ENCODE measurements around the gene SOX8.

- TF ChIP-seq, protein P1, sequence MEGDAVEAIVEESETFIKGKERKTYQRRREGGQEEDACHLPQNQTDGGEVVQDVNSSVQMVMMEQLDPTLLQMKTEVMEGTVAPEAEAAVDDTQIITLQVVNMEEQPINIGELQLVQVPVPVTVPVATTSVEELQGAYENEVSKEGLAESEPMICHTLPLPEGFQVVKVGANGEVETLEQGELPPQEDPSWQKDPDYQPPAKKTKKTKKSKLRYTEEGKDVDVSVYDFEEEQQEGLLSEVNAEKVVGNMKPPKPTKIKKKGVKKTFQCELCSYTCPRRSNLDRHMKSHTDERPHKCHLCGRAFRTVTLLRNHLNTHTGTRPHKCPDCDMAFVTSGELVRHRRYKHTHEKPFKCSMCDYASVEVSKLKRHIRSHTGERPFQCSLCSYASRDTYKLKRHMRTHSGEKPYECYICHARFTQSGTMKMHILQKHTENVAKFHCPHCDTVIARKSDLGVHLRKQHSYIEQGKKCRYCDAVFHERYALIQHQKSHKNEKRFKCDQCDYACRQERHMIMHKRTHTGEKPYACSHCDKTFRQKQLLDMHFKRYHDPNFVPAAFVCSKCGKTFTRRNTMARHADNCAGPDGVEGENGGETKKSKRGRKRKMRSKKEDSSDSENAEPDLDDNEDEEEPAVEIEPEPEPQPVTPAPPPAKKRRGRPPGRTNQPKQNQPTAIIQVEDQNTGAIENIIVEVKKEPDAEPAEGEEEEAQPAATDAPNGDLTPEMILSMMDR (conservative IDR thresholded peaks at IDR 0.05): no peak
- TF ChIP-seq EZH2 (IDR thresholded peaks at IDR 0.05; ENCODE audit: low read depth): no peak
These were observed 29.8 kb upstream of the SOX8 start for GRCh38 chr16:951660-952301.

All from PC-9 (cell line).